Putamen (tissue), 1 donor: ENCODE measurements around the gene EIF4G3.
A peak's percentile ranks its signal among the peaks of the same experiment; 100 is the strongest.

Source experiments
- DNase-seq: peaks from one replicate; pipeline ENCODE4 v3.0.0-alpha.2; 2016; ENCODE audit warnings: low spot score

Gene EIF4G3

GRCh38 chr1:20993716-20994575 is 182.8 kb downstream of the EIF4G3 start:
- no peak for DNase-seq

DNA sequence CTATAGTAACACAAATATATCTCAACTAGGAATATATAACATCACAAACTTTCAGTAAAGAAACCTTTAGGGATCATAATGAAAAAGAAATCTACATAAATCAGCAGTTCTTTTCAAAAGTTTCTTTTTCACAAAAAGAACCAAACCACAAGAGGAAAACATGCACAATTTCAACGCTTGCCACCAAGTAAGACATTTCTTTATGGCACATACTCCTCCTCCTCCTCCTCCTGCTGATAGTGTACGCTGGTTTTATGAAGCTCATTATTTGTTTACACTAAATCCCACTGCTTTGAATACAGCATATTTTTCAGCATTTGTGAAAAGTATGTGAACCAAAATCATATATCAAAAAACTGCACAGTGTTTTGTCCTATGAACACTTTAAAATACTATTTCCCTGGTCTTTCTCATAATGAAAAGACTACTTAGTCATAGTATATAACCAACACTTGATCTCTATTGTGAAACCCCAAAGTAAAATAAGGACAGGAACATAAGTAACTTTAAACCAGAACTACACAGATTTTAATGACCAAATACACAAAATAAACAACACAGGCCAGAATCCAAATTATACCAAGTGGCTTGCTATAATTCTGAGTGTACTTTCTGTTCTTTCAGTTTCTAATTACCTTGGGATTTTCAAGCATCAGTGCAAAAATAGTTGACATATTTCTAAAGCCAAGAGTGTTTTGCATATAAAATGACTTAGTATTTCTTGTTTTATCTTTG is 184.2 kb downstream of the EIF4G3 start:
- no peak for DNase-seq

DNA sequence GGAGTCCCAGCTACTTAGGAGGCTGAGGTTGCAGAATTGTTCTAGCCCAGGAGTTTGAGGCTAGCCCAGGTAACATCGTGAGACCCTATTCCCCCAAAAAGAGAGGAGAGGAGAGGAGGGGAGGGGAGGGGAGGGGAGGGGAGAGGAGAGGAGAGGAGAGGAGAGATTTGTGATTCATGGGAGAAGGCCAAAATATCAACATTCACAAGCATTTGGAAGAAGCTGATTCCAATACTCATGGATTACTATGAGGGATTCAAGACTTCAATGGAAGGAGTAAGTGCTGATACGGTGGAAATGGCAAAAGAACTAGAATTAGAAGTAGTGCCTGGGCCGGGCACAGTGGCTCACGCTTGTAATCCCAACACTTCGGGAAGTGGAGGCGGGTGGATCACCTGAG is 187.8 kb downstream of the EIF4G3 start:
- DNase-seq, result no peak

DNA sequence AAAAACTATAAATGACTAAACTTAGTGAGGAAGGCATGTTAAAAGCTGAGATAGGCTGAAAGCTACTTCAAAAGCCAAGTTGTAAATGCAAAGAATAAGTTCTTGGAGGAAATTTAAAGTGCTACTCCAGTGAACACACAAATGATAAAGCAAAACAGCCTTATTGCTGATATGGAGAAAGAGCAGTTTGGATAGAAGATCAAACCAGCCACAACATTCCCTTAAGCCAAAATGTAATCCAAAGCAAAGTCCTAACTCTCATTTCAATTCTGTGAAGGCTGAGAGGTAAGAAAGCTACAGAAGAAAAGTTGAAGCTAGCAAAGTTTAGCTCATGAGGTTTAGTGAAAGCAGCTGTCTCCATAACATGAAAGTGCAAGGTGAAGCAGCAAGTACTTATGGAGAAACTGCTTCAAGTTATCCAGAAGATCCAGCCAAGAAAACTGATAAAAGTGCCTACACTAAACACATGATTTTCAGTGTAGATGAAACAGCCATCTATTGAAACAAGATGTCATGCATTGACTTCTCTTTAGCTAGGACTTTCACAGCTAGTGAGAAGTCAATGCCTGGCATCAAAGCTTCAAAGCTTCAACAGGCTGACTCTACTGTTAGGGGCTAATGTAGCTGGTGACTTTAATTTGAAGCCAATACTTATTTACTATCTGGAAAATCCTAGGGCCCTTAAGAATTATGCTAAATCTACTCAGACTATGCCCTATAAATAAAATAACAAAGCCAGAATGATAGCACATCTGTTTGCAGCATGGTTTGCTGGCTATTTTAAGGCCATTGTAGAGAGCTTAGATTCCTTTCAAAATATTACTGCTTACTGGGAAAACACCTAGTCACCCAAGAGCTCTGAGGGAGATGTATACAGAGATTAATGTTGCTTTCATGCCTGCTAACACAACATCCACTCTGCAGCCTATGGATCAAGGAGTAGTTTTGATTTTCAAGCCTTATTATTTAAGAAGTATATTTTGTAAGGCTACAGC is 188.6 kb downstream of the EIF4G3 start:
- no peak for DNase-seq

GRCh38 chr1:20983297-20983889 is 193.3 kb downstream of the EIF4G3 start:
- no peak for DNase-seq

DNA sequence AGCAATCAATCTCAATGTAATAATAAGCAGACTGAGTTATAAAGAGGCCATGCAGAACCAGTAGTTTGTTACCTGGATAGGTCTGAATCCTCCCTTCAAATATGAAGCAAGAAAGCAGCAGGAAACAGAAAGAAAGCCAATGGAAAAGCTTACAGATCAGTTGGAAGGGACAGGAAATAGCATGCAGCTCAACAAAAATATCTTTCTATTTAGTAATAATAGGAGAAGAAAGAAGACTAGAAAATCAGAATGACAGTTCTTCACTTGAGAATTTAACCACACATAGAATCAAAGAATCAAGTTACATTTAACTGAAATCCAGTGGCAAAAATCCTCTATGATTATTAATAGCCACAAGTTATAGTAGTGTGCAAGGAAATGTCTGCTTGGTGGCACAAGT is 194.4 kb downstream of the EIF4G3 start:
- no peak for DNase-seq

- DNase-seq, result no peak
Observed at GRCh38 chr1:20981915-20982314, 194.8 kb downstream of the EIF4G3 start.

DNA sequence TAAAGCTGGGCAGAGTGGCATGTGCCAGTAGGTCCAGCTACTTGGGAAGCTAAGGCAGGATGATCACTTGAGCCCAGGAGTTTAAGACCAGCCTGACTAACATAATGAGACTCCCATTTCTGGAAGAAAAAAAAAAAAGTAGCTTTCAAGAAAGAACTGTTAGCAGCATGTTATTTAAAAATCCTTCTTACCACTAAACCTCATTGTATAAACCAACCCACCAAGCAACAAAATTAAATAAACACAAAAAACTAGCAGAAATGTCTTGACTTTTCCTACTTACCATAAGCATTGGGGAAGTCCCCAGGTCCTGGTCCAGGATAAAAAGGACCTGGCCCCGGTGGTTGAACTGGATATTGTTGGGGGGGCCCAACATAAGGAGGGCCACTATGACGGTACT is 196.6 kb downstream of the EIF4G3 start:
- no peak for DNase-seq

DNA sequence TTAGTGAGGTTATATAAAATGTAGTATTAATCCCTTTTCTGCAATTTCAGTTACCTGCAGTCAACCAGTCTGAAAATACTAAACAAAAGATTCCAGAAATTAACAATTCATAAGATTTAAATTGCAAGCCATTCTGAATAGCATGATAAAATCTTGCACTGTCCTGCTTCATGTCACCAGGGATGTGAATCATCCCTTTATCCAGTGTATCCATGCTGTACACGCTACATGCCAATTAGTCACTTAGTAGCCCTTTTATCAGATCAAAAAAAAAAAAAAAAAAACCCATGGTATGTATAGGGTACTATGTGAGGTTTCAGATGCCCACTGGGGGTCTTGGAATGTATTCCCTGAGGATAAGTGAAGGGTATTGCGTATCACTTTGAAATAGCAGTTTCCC is 198.3 kb downstream of the EIF4G3 start:
- no peak for DNase-seq

GRCh38 chr1:20975668-20976067 is 201.0 kb downstream of the EIF4G3 start:
- DNase-seq, result no peak

- DNase-seq, result no peak
Observed at GRCh38 chr1:20974951-20975350, 201.7 kb downstream of the EIF4G3 start.

DNA sequence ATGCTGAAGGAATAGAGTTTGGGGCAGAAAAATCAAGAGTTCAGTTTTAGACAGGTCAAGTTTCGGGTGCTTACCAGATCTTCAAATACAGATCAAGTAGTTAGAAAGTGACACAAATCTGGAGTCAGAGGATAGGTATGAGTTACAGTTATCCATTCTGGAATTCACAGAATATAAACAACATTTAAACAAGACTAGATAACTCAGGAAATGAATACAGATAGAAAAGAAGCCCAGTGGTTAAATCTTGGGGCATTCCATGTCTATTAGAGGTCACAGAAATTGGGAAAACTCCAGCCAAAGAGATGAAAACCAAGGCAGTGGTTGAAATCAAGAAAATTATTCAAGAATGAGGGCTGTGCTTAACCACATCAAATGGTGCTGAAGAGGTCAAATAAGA is 202.6 kb downstream of the EIF4G3 start:
- no peak for DNase-seq

DNA sequence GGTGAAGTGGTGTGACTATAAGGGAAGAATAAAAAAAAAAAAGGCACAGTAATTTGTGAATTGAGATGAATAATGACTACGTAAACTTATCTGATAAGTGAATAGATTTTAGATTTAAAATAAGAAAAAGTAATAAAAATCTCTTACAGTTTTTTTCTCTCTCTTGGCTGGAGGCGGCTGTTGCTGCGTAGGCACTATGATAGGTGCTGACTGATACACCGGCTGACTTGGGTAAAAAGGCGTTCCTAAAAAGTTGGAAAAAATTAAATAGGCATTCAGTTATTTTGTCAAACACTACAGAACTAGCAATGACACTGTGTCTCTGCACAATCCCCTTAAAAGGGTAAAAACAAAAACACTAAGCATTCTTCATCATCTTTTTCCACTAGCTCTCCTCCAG is 203.8 kb downstream of the EIF4G3 start:
- peak; percentile 41 for DNase-seq

DNA sequence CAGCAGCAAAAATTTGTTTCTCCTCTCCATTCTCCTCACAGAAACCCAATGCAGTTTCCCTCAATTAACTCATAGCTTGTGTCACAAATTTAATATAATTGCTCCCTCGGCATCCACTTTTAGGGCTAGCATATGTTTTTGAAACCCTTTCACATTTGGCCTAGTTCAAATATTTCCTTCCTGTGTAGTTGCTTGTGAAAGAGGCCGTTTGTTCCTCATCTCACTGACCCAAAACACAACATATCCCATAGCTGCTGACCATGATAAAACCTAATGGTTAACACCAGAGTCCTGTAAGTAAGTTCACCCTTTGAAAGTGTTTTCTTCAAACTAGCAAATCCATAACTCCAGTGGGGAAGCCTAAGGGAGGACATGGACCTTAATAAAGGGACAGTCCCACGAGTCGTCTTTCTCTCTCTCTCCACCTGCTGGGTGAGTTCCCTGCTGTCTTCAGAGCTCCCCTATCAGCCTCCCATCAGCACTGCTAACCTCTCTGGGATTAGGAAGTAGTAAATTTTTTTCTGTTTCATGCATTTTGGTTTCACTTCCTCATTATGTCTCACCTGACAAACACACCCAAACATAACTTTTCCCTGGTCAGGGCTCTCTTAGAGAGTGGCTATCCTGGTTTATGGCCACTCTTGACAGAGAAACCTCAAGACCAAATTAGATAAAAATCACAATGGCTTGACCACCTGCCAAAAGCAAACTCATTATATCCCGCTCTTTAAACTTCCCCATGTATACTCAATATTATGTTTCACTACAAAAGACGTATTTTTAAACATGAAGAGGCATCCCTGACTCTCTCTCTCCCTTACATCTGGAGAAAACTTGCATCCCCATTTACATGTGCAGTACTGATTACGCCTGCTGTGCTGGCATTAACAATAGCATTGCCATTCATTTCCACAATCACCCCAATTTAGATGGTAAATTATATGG is 211.9 kb downstream of the EIF4G3 start:
- no peak for DNase-seq

GRCh38 chr1:20962576-20963258 is 214.0 kb downstream of the EIF4G3 start:
- DNase-seq, result no peak

- DNase-seq, result no peak
Observed at GRCh38 chr1:20958430-20958829, 218.3 kb downstream of the EIF4G3 start.

- DNase-seq, result no peak
Observed at GRCh38 chr1:20956272-20956671, 220.4 kb downstream of the EIF4G3 start.

DNA sequence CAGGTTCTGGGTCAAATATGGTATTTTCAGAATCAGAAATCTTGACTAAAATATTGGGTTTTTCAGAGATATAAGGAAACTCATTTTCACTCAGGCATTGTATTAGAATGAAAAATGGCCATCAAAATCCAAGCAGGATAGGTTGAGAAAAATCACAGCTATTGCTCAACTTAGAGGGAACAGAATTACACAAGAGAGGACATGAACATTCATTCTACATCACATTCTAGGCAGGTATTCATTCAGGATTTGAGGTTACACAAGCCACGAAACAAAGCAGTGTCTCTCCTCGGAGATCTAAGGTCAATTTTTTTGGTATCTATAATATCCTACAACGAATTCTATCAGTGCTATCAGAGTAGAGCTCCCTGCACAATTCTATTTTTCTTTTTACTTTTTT is 226.0 kb downstream of the EIF4G3 start:
- no peak for DNase-seq

- no peak for DNase-seq
Observed at GRCh38 chr1:20949871-20950590, 226.7 kb downstream of the EIF4G3 start.
